ENCODE measurements around the gene SF3A2.

The SF3A2 gene

GRCh38 chr19:2283835-2284507, 47.3 kb downstream of the SF3A2 start:
- H3K9me3 ChIP-seq (ENCODE audit: insufficient read depth, low read depth, low read length), result no peaks in the 10 kb centered on the region
- no peaks in the 10 kb centered on the region for H3K4me1 ChIP-seq (ENCODE audit: insufficient read depth, low read length)
- H3K4me3 ChIP-seq (ENCODE audit: low read length), result no peak overlapping the region
- no peak overlapping the region for H3K27ac ChIP-seq (ENCODE audit: low read depth, low read length)
- no peaks in the 10 kb centered on the region for H3K36me3 ChIP-seq (ENCODE audit: insufficient read depth, low read length)
- H3K9ac ChIP-seq (ENCODE audit: low read depth, low read length), result no peak overlapping the region
- WGBS, result 93% methylated on average over 8 of the region's 8 CpGs
- peaks cover 48% of the 10 kb centered on the region for H3K27me3 ChIP-seq (ENCODE audit: insufficient read depth, low read length)

- 85% methylated on average over 20 of the region's 20 CpGs for WGBS
- H3K27me3 ChIP-seq (ENCODE audit: insufficient read depth, low read length), result peaks cover 73% of the 10 kb centered on the region
Measured at GRCh38 chr19:2286402-2287140, 49.9 kb downstream of the SF3A2 start.

GRCh38 chr19:2287585-2288337, 51.1 kb downstream of the SF3A2 start:
- Histone ChIP-seq H3K4me3 (ENCODE audit: low read length) (no peak overlapping the region), H3K27ac (ENCODE audit: low read depth, low read length) (no peak overlapping the region), H3K9ac (ENCODE audit: low read depth, low read length) (no peak overlapping the region), H3K4me1 (ENCODE audit: insufficient read depth, low read length) (no peaks in the 10 kb centered on the region), H3K27me3 (ENCODE audit: insufficient read depth, low read length) (peaks cover 73% of the 10 kb centered on the region), H3K9me3 (ENCODE audit: insufficient read depth, low read depth, low read length) (no peaks in the 10 kb centered on the region), H3K36me3 (ENCODE audit: insufficient read depth, low read length) (no peaks in the 10 kb centered on the region)
- WGBS, result 85% methylated on average over 13 of the region's 13 CpGs

More at GRCh38 chr19:2286402-2287140, 49.9 kb downstream of the SF3A2 start:
- H3K9me3 ChIP-seq (ENCODE audit: insufficient read depth, low read depth, low read length), result no peaks in the 10 kb centered on the region
- H3K36me3 ChIP-seq (ENCODE audit: insufficient read depth, low read length), result no peaks in the 10 kb centered on the region
- no peaks in the 10 kb centered on the region for H3K4me1 ChIP-seq (ENCODE audit: insufficient read depth, low read length)
- H3K9ac ChIP-seq (ENCODE audit: low read depth, low read length), result no peak overlapping the region
- no peak overlapping the region for H3K4me3 ChIP-seq (ENCODE audit: low read length)
- no peak overlapping the region for H3K27ac ChIP-seq (ENCODE audit: low read depth, low read length)

- no peak overlapping the region for H3K27ac ChIP-seq (ENCODE audit: low read depth, low read length)
- WGBS, result 87% methylated on average over 17 of the region's 17 CpGs
- H3K27me3 ChIP-seq (ENCODE audit: insufficient read depth, low read length), result peaks cover 71% of the 10 kb centered on the region
- no peaks in the 10 kb centered on the region for H3K9me3 ChIP-seq (ENCODE audit: insufficient read depth, low read depth, low read length)
- H3K4me1 ChIP-seq (ENCODE audit: insufficient read depth, low read length), result no peaks in the 10 kb centered on the region
- no peak overlapping the region for H3K9ac ChIP-seq (ENCODE audit: low read depth, low read length)
- H3K36me3 ChIP-seq (ENCODE audit: insufficient read depth, low read length), result no peaks in the 10 kb centered on the region
- H3K4me3 ChIP-seq (ENCODE audit: low read length), result no peak overlapping the region
Measured at GRCh38 chr19:2288338-2288817, 51.8 kb downstream of the SF3A2 start.

GRCh38 chr19:2288818-2289713, 52.4 kb downstream of the SF3A2 start:
- Histone ChIP-seq H3K27me3 (ENCODE audit: insufficient read depth, low read length) (peaks cover 78% of the 10 kb centered on the region), H3K4me3 (ENCODE audit: low read length) (no peak overlapping the region), H3K36me3 (ENCODE audit: insufficient read depth, low read length) (no peaks in the 10 kb centered on the region), H3K9ac (ENCODE audit: low read depth, low read length) (no peak overlapping the region), H3K4me1 (ENCODE audit: insufficient read depth, low read length) (no peaks in the 10 kb centered on the region), H3K27ac (ENCODE audit: low read depth, low read length) (no peak overlapping the region), H3K9me3 (ENCODE audit: insufficient read depth, low read depth, low read length) (no peaks in the 10 kb centered on the region)
- 75% methylated on average over 28 of the region's 28 CpGs for WGBS

- no peak overlapping the region for H3K27ac ChIP-seq (ENCODE audit: low read depth, low read length)
- peak overlapping the region; percentile 3; the same call in 1 of the 2 replicates for H3K9ac ChIP-seq (ENCODE audit: low read depth, low read length)
- no peaks in the 10 kb centered on the region for H3K36me3 ChIP-seq (ENCODE audit: insufficient read depth, low read length)
- peak overlapping the region; percentile 49 for H3K4me3 ChIP-seq (ENCODE audit: low read length)
- no peaks in the 10 kb centered on the region for H3K9me3 ChIP-seq (ENCODE audit: insufficient read depth, low read depth, low read length)
- peaks cover 83% of the 10 kb centered on the region for H3K27me3 ChIP-seq (ENCODE audit: insufficient read depth, low read length)
- WGBS, result 5% methylated on average over 74 of the region's 74 CpGs
- no peaks in the 10 kb centered on the region for H3K4me1 ChIP-seq (ENCODE audit: insufficient read depth, low read length)
Measured at GRCh38 chr19:2289714-2290435, 53.3 kb downstream of the SF3A2 start.

GRCh38 chr19:2290441-2291184, 54.0 kb downstream of the SF3A2 start:
- WGBS, result 6% methylated on average over 82 of the region's 82 CpGs
- H3K4me1 ChIP-seq (ENCODE audit: insufficient read depth, low read length), result no peaks in the 10 kb centered on the region
- H3K9ac ChIP-seq (ENCODE audit: low read depth, low read length), result peak overlapping the region; percentile 3; the same call in 1 of the 2 replicates
- H3K36me3 ChIP-seq (ENCODE audit: insufficient read depth, low read length), result no peaks in the 10 kb centered on the region
- peak overlapping the region; percentile 49 for H3K4me3 ChIP-seq (ENCODE audit: low read length)
- H3K27me3 ChIP-seq (ENCODE audit: insufficient read depth, low read length), result peaks cover 87% of the 10 kb centered on the region
- H3K9me3 ChIP-seq (ENCODE audit: insufficient read depth, low read depth, low read length), result no peaks in the 10 kb centered on the region
- no peak overlapping the region for H3K27ac ChIP-seq (ENCODE audit: low read depth, low read length)

GRCh38 chr19:2291185-2291751, 54.6 kb downstream of the SF3A2 start:
- Histone ChIP-seq H3K4me1 (ENCODE audit: insufficient read depth, low read length) (no peaks in the 10 kb centered on the region), H3K27ac (ENCODE audit: low read depth, low read length) (no peak overlapping the region), H3K27me3 (ENCODE audit: insufficient read depth, low read length) (peaks cover 86% of the 10 kb centered on the region), H3K36me3 (ENCODE audit: insufficient read depth, low read length) (no peaks in the 10 kb centered on the region), H3K9me3 (ENCODE audit: insufficient read depth, low read depth, low read length) (no peaks in the 10 kb centered on the region), H3K9ac (ENCODE audit: low read depth, low read length) (no peak overlapping the region), H3K4me3 (ENCODE audit: low read length) (peak overlapping the region; percentile 49)
- 2% methylated on average over 67 of the region's 67 CpGs for WGBS

- WGBS, result 85% methylated on average over 26 of the region's 26 CpGs
- no peaks in the 10 kb centered on the region for H3K9me3 ChIP-seq (ENCODE audit: insufficient read depth, low read depth, low read length)
- no peak overlapping the region for H3K27ac ChIP-seq (ENCODE audit: low read depth, low read length)
- peaks cover 53% of the 10 kb centered on the region for H3K27me3 ChIP-seq (ENCODE audit: insufficient read depth, low read length)
- H3K4me3 ChIP-seq (ENCODE audit: low read length), result no peak overlapping the region
- H3K9ac ChIP-seq (ENCODE audit: low read depth, low read length), result no peak overlapping the region
- H3K36me3 ChIP-seq (ENCODE audit: insufficient read depth, low read length), result no peaks in the 10 kb centered on the region
- no peaks in the 10 kb centered on the region for H3K4me1 ChIP-seq (ENCODE audit: insufficient read depth, low read length)
Measured at GRCh38 chr19:2294687-2295335, 58.2 kb downstream of the SF3A2 start.
